ENCODE data around the gene GATA5. TPM values are rescaled to one million over a fixed set of nuclear protein-coding genes. Genes with fewer than 3 reads are reported as not detected.
A peak's percentile ranks its signal among the peaks of the same experiment; 100 is the strongest.

GATA5 gene
- total RNA-seq, 1 donor from 2014 or later, result not detected

DNA sequence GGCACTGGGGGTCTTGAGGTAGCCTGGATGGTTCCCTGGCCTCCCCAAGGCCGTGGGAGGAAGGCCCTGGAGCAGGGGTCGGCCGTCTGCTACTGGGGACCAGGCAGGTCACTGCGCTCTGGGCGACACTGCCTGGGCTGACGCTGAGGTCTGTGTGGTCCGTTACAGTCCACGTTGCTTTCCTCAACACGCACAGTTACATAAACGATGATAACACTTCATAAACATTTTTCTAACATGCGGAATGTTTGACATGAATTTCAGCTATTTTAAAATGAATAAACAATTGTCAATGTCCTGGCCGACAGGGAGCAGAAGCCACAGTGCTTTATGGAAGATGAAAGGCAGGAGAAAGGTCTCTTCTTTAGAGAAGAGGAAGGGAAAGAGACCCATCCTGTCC lies 38.3 kb downstream of the GATA5 start:
- Histone ChIP-seq H3K36me3 (no peaks in the 10 kb centered on the region), H3K4me1 (peaks cover 0 to 11% of the 10 kb centered on the region in 2 donors), H3K9me3 (no peaks in the 10 kb centered on the region), H3K27me3 (no peaks in the 10 kb centered on the region), H3K4me3 (no peak overlapping the region), H3K27ac (no peak overlapping the region)
- no peak for DNase-seq (ENCODE audit: low spot score in 2 of 2)
- TF ChIP-seq, protein P1, sequence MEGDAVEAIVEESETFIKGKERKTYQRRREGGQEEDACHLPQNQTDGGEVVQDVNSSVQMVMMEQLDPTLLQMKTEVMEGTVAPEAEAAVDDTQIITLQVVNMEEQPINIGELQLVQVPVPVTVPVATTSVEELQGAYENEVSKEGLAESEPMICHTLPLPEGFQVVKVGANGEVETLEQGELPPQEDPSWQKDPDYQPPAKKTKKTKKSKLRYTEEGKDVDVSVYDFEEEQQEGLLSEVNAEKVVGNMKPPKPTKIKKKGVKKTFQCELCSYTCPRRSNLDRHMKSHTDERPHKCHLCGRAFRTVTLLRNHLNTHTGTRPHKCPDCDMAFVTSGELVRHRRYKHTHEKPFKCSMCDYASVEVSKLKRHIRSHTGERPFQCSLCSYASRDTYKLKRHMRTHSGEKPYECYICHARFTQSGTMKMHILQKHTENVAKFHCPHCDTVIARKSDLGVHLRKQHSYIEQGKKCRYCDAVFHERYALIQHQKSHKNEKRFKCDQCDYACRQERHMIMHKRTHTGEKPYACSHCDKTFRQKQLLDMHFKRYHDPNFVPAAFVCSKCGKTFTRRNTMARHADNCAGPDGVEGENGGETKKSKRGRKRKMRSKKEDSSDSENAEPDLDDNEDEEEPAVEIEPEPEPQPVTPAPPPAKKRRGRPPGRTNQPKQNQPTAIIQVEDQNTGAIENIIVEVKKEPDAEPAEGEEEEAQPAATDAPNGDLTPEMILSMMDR (IDR thresholded peaks at IDR 0.05), result no peak
- intact Hi-C loops (cut with DNase I), result no loop called here

DNA sequence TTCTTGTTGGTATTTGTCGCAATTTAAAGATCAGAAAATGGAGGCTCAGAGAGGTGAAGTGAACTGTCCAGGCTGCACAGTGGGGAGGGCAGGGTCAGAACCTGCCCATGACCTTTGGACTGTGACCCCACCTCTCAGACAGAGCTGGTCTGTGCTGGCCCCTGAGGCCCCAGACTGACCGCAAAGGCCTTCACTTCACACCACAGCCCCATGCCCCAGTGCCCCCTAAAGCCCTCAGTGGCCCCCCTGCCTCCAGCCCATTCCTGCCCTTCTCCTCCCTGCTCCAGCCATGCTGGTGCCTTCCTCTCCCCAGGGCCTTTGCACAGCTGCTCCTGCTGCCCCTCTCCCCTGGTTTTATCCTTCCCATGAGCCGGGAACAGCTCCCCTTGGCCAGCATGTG lies 39.1 kb downstream of the GATA5 start:
- intact Hi-C loops (cut with DNase I), result no loop called here
- H3K4me3 ChIP-seq, result no peak overlapping the region
- TF ChIP-seq, protein P1 (IDR thresholded peaks at IDR 0.05), result no peak
- H3K27ac ChIP-seq, result no peak overlapping the region
- no peaks in the 10 kb centered on the region for H3K36me3 ChIP-seq
- H3K27me3 ChIP-seq, result no peaks in the 10 kb centered on the region
- no peaks in the 10 kb centered on the region for H3K9me3 ChIP-seq
- DNase-seq (ENCODE audit: low spot score in 2 of 2), result no peak
- peaks cover 0 to 11% of the 10 kb centered on the region in 2 donors for H3K4me1 ChIP-seq

DNA sequence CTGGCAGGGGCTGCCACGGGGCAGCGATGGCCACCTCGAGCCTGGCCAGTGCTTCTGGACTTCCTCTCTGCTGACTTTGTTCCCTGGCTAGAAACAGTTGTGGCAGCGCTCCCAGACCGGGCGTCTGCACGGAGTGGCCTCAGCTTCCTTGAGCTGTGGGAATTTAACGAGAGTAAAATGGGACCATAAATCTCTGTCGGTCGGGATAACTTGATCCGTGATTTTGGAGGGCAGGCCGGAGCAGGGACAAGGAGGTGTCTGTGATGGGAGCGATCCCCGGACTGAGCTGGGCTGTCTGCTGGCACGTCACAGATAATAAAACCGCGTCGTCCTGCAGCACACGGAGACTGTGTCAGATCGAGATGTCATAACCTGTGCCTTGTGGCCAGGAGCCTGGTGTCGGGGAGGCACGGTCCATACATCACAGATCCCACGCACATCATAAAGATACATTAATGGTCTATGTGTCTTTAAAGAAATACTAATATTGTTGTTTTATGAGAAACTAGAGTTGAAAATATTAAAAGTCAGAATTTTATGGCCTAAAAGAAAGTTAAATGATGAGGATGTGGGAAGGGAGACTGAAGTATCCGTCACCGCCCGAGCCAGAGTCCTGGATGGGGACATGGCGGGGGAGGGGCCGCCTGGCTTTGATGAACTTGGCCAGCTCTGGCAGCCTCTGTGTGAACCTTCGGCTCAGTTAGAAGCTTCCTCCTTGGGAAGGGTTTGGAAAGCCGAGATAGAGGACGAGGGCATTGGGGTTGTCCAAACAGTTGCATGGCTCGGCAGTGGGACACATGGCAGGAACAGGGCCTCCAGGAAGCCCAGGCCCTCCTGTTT lies 41.9 kb downstream of the GATA5 start:
- Histone ChIP-seq H3K36me3 (no peaks in the 10 kb centered on the region), H3K4me3 (peak overlapping the region; percentile 10 to 45), H3K27ac (peak overlapping the region; percentile 26 to 45), H3K9me3 (no peaks in the 10 kb centered on the region), H3K4me1 (peaks cover 0 to 11% of the 10 kb centered on the region in 2 donors), H3K27me3 (no peaks in the 10 kb centered on the region)
- TF ChIP-seq, protein P1 (IDR thresholded peaks at IDR 0.05), result no peak
- DNase-seq (ENCODE audit: low spot score in 2 of 2), result peak in 1 of 2 donors; percentile 68
- intact Hi-C loops (cut with DNase I), result no loop called here

DNA sequence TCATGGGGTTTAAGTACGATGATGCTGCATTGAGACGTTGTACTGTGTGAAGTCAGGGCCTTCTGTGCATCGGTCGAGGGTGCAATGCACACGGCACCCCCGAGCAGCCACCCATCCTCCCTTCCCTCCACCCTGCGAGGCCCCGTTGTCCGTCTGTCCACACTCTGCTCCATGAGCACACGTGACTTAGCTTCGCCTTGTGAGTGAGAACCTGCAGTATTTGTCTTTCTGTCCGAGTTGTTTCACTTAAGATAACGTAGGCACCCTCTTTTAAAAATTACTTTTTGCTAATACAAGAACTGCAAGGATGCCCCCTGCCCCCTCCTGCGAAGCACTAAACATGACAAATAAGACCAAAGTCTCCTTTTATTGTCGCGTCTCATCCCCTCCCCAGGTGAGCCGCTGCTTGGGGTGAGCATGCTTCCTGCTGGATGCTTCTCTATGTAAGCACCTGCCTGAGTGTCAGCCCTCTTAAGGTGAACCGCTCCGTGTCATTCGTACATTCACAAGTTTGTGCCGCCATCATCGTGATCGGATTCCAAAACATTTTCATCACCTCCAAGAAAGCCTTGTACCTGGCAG lies 44.8 kb downstream of the GATA5 start:
- Histone ChIP-seq H3K4me1 (peaks cover 0 to 11% of the 10 kb centered on the region in 2 donors), H3K27me3 (no peaks in the 10 kb centered on the region), H3K36me3 (no peaks in the 10 kb centered on the region), H3K9me3 (no peaks in the 10 kb centered on the region), H3K4me3 (no peak overlapping the region), H3K27ac (no peak overlapping the region)
- intact Hi-C loops (cut with DNase I), result no loop called here
- TF ChIP-seq, protein P1 (IDR thresholded peaks at IDR 0.05), result no peak
- no peak for DNase-seq (ENCODE audit: low spot score in 2 of 2)

DNA sequence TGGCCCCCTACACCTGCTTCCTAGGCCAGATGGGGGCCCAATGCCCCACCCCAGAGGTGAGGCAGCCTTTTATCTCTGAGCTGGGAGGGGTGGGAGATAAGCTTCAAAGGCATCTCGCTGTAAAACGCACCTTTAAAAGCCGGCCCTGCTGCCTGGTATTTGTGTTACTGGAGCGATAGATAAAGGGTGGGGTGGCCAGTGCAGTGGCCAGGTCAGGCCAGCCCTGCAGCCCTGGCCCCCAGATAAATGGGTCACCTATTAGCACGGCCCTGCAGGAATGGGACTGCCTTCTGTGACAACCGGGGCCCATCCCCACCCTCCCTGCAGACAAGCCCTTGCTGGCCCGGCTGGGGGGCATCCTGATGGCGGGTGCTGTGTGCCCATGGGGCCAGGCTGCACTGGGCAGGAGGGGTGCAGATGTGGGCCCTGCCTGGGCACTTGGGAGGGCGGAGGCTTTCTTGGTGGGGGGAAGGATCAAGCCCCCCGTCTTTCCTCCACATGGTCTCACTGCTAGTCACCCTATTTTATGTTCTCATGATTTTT lies 45.4 kb downstream of the GATA5 start:
- H3K27ac ChIP-seq, result no peak overlapping the region
- H3K4me1 ChIP-seq, result peaks cover 0 to 11% of the 10 kb centered on the region in 2 donors
- DNase-seq (ENCODE audit: low spot score in 2 of 2), result no peak
- intact Hi-C loops (cut with DNase I), result no loop called here
- no peaks in the 10 kb centered on the region for H3K27me3 ChIP-seq
- no peaks in the 10 kb centered on the region for H3K36me3 ChIP-seq
- TF ChIP-seq, protein P1 (IDR thresholded peaks at IDR 0.05), result no peak
- H3K9me3 ChIP-seq, result no peaks in the 10 kb centered on the region
- H3K4me3 ChIP-seq, result no peak overlapping the region

All from ascending aorta (tissue), 2 donors.